ENCODE measurements around the gene ECE2.
"Not testable (repeated sequence)": the region's sequence is repeated elsewhere in the genome, so short reads cannot be mapped to it uniquely, and the experiment has no call there.

Gene ECE2

GRCh38 chr3:184339001-184339400, 63.2 kb downstream of the ECE2 start:
- no peak for DNase-seq

DNA sequence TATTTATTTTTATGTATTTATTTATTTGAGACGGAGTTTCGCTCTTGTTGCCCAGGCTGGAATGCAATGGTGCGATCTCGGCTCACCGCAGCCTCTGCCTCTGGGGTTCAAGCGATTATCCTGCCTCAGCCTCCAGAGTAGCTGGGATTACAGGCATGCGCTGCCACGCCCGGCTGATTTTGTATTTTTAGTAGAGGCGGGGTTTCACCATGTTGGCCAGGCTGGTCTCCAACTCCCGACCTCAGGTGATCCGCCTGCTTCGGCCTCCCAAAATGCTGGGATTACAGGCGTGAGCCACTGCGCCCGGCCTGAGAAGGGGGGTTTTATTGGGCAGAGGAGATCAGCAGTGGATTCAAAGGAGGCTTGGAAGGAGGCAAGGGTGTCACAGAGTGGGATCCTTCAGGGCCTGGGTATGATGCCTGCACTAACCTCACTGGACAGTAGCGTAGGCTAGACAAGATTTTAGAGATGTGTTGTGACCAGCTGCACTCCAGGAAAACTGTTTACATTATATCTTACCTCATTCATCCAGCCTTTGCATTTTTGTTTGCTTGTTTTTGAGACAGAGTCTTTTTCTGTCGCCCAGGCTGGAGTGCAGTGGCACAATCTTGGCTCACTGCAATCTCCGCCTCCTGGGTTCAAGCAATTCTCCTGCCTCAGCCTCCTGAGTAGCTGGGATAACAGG, 63.8 kb downstream of the ECE2 start:
- not testable (repeated sequence) for DNase-seq

DNA sequence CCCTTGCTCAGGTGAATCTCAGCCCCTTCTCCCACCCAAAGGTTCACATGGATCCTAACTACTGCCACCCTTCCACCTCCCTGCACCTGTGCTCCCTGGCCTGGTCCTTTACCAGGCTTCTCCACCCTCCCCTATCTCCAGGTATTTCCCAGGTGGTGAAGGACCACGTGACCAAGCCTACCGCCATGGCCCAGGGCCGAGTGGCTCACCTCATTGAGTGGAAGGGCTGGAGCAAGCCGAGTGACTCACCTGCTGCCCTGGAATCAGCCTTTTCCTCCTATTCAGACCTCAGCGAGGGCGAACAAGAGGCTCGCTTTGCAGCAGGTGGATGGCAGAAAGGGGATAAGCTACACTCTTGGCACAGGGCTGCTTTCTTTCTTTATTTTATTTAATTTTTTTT, 66.1 kb downstream of the ECE2 start:
- no peak for DNase-seq

Data from fibroblast of skin of right biceps (primary cell).